A549 (cell line): Measurements from ENCODE around the gene RHOD.

ENCODE experiments used
- CBX8 ChIP-seq: fragments of 200-600 bp; sonication (generic); IDR thresholded peaks from 2 replicates; pipeline ENCODE4 v1.6.1; 2016
- EP300 ChIP-seq, 2 experiments: fragments of >200 bp; sonication (Bioruptor Twin); formaldehyde crosslinking; IDR thresholded peaks; 2 replicates in 1 of 2; 3 replicates in 1 of 2; pipeline ENCODE4 v1.6.1; 2016 to 2017
- ESRRA ChIP-seq: fragments of 150-350 bp; IDR thresholded peaks from 2 replicates; pipeline ENCODE4 v1.6.1; 2014; ENCODE audit warnings: mild to moderate bottlenecking, low read length, borderline replicate concordance
- KDM1A ChIP-seq: fragments of 200-600 bp; sonication (generic); IDR thresholded peaks from 2 replicates; pipeline ENCODE4 v1.6.1; 2016; ENCODE audit warnings: low read depth, mild to moderate bottlenecking
- PHF8 ChIP-seq: fragments of 200-600 bp; sonication (generic); IDR thresholded peaks from 2 replicates; pipeline ENCODE4 v1.6.1; 2016; ENCODE audit warnings: low read depth, mild to moderate bottlenecking, antibody characterized with exemption, moderate library complexity, borderline replicate concordance
- POLR2A ChIP-seq: IDR thresholded peaks from 2 replicates; pipeline ENCODE4 v1.6.1; 2012; ENCODE audit warnings: mild to moderate bottlenecking, low read length
- RARB ChIP-seq: fragments of 250-450 bp; sonication (Bioruptor Pico); IDR thresholded peaks from 2 replicates; pipeline ENCODE4 v1.8.0; 2021; ENCODE audit warnings: mild to moderate bottlenecking, moderate library complexity
- RFX5 ChIP-seq: fragments of 450-650 bp; IDR thresholded peaks from 2 replicates; pipeline ENCODE4 v1.7.1; 2014; ENCODE audit warnings: antibody characterized with exemption, mild to moderate bottlenecking, moderate library complexity
- RNF2 ChIP-seq: fragments of 200-600 bp; sonication (generic); IDR thresholded peaks from 2 replicates; pipeline ENCODE4 v1.6.1; 2016; ENCODE audit warnings: low read depth, mild to moderate bottlenecking, antibody characterized with exemption, moderate library complexity, borderline replicate concordance
- SREBF2 ChIP-seq: fragments of 450-650 bp; IDR thresholded peaks from 2 replicates; pipeline ENCODE4 v1.6.1; 2014; ENCODE audit warnings: mild to moderate bottlenecking, moderate library complexity
- TF ChIP-seq, protein P1 (sequence below): fragments of >200 bp; sonication (Bioruptor Twin); formaldehyde crosslinking; IDR thresholded peaks from 3 replicates; pipeline ENCODE4 v1.5.1; 2016
- TF ChIP-seq, protein P2 (sequence below): IDR thresholded peaks from 2 replicates; pipeline ENCODE4 v1.6.1; 2012
- TF ChIP-seq, protein P3 (sequence below): IDR thresholded peaks from 2 replicates; pipeline ENCODE4 v1.6.1; 2012

DNA sequence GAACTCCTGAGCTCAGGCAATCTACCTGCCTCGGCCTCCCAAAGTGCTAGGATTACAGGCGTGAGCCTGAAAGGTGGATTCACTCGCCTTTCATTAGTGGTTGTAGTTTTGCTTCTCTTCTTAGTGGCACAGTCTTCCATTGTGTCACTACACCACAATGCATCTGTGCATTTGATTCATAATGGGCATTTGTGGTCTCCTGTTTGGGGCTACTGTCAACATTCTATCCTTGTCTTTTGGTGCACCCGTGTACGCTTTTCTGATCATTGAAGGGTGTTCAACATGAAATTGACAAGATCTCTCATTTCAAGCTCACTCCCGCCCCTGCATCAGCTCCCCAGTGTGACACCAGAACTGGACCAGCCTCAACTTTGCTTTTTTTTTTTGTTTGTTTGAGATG lies 35.7 kb upstream of the RHOD start:
- TF ChIP-seq, protein P1, sequence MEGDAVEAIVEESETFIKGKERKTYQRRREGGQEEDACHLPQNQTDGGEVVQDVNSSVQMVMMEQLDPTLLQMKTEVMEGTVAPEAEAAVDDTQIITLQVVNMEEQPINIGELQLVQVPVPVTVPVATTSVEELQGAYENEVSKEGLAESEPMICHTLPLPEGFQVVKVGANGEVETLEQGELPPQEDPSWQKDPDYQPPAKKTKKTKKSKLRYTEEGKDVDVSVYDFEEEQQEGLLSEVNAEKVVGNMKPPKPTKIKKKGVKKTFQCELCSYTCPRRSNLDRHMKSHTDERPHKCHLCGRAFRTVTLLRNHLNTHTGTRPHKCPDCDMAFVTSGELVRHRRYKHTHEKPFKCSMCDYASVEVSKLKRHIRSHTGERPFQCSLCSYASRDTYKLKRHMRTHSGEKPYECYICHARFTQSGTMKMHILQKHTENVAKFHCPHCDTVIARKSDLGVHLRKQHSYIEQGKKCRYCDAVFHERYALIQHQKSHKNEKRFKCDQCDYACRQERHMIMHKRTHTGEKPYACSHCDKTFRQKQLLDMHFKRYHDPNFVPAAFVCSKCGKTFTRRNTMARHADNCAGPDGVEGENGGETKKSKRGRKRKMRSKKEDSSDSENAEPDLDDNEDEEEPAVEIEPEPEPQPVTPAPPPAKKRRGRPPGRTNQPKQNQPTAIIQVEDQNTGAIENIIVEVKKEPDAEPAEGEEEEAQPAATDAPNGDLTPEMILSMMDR: no peak
- TF ChIP-seq POLR2A: no peak
- TF ChIP-seq, protein P2, sequence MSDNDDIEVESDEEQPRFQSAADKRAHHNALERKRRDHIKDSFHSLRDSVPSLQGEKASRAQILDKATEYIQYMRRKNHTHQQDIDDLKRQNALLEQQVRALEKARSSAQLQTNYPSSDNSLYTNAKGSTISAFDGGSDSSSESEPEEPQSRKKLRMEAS: no peak
- no peak for TF ChIP-seq KDM1A
- no peak for TF ChIP-seq EP300 (IDR thresholded peaks at IDR 0.05)
- TF ChIP-seq CBX8: no peak
- TF ChIP-seq, protein P3, sequence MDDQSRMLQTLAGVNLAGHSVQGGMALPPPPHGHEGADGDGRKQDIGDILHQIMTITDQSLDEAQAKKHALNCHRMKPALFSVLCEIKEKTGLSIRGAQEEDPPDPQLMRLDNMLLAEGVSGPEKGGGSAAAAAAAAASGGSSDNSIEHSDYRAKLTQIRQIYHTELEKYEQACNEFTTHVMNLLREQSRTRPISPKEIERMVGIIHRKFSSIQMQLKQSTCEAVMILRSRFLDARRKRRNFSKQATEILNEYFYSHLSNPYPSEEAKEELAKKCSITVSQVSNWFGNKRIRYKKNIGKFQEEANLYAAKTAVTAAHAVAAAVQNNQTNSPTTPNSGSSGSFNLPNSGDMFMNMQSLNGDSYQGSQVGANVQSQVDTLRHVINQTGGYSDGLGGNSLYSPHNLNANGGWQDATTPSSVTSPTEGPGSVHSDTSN: no peak
- no peak for TF ChIP-seq RARB (CRISPR knock-in tag)
- no peak for TF ChIP-seq ESRRA
- TF ChIP-seq SREBF2: no peak
- no peak for TF ChIP-seq PHF8
- no peak for TF ChIP-seq RNF2
- TF ChIP-seq RFX5: no peak
